Measurements from ENCODE around the gene RIBC2. TPM values are rescaled to one million over a fixed set of nuclear protein-coding genes. Genes with fewer than 3 reads are reported as not detected.
A peak's percentile ranks its signal among the peaks of the same experiment; 100 is the strongest.
"Not testable (repeated sequence)": the region's sequence is repeated elsewhere in the genome, so short reads cannot be mapped to it uniquely, and the experiment has no call there.

The RIBC2 gene, protein sequence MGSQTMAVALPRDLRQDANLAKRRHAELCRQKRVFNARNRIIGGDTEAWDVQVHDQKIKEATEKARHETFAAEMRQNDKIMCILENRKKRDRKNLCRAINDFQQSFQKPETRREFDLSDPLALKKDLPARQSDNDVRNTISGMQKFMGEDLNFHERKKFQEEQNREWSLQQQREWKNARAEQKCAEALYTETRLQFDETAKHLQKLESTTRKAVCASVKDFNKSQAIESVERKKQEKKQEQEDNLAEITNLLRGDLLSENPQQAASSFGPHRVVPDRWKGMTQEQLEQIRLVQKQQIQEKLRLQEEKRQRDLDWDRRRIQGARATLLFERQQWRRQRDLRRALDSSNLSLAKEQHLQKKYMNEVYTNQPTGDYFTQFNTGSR
- 8.6 TPM for polyA plus RNA-seq (2012; ENCODE audit: insufficient read depth, insufficient read length)

- peak; percentile 89 for DNase-seq (ENCODE audit: low read depth, low spot score)
- peak within 1 kb of the TSS; percentile 65 for H3K4me3 ChIP-seq (ENCODE audit: low read length)
These were observed at the start of gene RIBC2, which contains the start of gene SMC1B for GRCh38 chr22:45413368-45414211. Gene RIBC2, plus strand, starts transcription at chr22:45413693. Its CDS starts 194 bp downstream, at chr22:45413887. Gene SMC1B, minus strand, starts transcription at chr22:45413599. Its CDS starts 32 bp downstream, at chr22:45413567.

DNA sequence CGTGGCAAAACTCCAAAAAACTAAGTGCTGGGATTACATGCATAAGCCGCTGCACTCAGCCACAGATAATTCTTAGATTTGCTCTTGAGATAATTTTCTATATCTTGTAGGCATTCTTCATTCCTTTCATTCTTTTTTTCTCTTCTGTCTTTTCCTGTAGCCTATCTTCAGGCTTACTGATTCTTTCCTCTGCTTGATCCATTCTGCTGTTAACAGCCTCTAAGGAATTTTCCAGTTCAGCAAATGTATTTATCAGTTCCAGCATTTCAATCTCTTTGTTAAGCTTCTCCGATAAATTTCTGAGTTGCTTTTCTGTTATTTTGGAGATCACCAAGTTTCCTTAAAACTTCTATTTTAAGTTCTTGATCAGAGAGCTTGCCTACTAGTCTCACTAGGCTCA, 46.8 kb upstream of the RIBC2 start:
- no peak for DNase-seq (ENCODE audit: low read depth, low spot score)
- H3K4me3 ChIP-seq (ENCODE audit: low read length), result no peak overlapping the region

- DNase-seq (ENCODE audit: low read depth, low spot score); H3K4me3 ChIP-seq (ENCODE audit: low read length): not testable (repeated sequence)
These were observed 39.9 kb upstream of the RIBC2 start for GRCh38 chr22:45373592-45373991.

GRCh38 chr22:45376009-45376408, 37.5 kb upstream of the RIBC2 start:
- no peak overlapping the region for H3K4me3 ChIP-seq (ENCODE audit: low read length)
- no peak for DNase-seq (ENCODE audit: low read depth, low spot score)

- no peak for DNase-seq (ENCODE audit: low read depth, low spot score)
- H3K4me3 ChIP-seq (ENCODE audit: low read length), result no peak overlapping the region
These were observed 36.8 kb upstream of the RIBC2 start for GRCh38 chr22:45376703-45377102.

GRCh38 chr22:45381348-45381747, 32.1 kb upstream of the RIBC2 start:
- no peak for DNase-seq (ENCODE audit: low read depth, low spot score)
- H3K4me3 ChIP-seq (ENCODE audit: low read length), result no peak overlapping the region

DNA sequence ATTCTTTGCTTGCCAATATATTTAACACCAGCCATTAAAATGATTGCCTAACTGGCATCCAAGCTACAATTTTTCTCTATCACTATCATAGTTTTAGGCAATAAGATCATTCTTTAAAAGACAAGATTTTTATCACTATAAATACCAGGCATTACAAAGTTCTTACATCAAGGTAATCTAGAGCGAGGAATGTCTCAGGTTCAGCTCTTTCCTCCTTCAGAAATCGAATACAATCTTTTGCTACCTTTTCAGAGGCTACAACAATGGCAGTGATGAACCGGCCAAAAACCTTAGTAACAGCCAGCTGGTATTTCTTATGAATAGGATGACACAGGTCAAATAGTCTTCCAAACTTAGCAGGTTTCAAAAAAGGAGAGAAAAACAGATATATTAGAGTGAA, 23.9 kb upstream of the RIBC2 start:
- no peak for DNase-seq (ENCODE audit: low read depth, low spot score)

GRCh38 chr22:45397806-45398205, 15.7 kb upstream of the RIBC2 start:
- no peak overlapping the region for H3K4me3 ChIP-seq (ENCODE audit: low read length)
- DNase-seq (ENCODE audit: low read depth, low spot score), result no peak

More for the DNA sequence above, 23.9 kb upstream of the RIBC2 start:
- no peak overlapping the region for H3K4me3 ChIP-seq (ENCODE audit: low read length)

GRCh38 chr22:45398214-45398613, 15.3 kb upstream of the RIBC2 start:
- H3K4me3 ChIP-seq (ENCODE audit: low read length), result no peak overlapping the region
- DNase-seq (ENCODE audit: low read depth, low spot score), result no peak

DNA sequence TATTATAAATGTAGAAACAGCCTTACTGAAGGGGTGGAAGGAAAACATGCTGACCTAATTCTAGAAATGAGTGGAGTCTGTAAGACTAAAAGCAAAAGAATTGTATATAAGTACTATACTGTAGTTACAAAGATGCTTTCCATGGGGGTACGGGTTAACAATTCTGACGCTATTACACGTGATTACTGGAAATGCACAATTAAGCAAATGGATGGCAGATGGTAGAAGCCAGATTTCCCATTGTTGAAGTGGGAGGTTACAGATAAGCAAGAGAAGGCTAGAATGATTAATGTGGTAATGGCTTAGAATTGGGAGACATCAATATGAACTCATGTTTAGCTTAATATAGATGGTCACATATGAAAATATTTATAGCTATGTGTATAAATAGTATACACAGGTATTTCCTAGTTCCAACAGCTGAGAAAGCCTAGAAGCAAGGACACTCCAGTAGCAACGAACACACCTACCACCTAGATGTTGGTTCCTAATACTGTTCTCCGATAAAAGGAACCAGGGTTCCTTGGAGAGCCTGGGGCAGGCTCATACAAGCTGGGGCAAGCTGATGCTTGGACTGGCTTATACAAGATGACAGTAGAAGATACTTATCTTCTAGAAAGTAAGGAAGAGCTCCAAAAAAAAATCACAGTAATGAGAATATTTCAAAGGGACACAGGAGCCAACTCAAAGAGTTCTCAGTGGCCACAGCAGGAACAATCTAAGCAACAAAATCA, 13.6 kb upstream of the RIBC2 start:
- no peak for DNase-seq (ENCODE audit: low read depth, low spot score)
- H3K4me3 ChIP-seq (ENCODE audit: low read length), result no peak overlapping the region

GRCh38 chr22:45402466-45402985, 11.0 kb upstream of the RIBC2 start:
- DNase-seq (ENCODE audit: low read depth, low spot score), result no peak
- no peak overlapping the region for H3K4me3 ChIP-seq (ENCODE audit: low read length)

DNA sequence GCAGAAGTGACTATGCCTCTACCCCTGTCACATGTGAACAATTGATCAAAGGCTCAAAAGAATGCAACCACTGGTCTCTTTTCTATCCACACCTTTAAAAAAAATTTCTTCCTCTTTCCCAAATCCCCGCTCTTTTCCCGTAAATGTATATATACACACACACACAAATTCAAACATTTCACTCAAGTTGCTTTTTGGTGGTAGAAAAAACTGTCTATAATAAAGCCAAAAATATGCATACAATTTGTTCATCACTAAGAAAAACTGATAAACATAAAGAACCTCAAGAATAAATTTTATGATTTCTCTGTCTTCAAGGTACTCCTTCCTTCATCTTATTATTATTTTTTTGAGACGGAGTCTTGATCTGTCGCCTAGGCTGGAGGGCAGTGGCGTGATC, 5.7 kb upstream of the RIBC2 start:
- no peak for DNase-seq (ENCODE audit: low read depth, low spot score)

GRCh38 chr22:45413013-45413367, 503 bp upstream of the RIBC2 start:
- DNase-seq (ENCODE audit: low read depth, low spot score), result no peak
- peak overlapping the region; percentile 65 for H3K4me3 ChIP-seq (ENCODE audit: low read length)

More for the DNA sequence above, 5.7 kb upstream of the RIBC2 start:
- no peak overlapping the region for H3K4me3 ChIP-seq (ENCODE audit: low read length)

DNA sequence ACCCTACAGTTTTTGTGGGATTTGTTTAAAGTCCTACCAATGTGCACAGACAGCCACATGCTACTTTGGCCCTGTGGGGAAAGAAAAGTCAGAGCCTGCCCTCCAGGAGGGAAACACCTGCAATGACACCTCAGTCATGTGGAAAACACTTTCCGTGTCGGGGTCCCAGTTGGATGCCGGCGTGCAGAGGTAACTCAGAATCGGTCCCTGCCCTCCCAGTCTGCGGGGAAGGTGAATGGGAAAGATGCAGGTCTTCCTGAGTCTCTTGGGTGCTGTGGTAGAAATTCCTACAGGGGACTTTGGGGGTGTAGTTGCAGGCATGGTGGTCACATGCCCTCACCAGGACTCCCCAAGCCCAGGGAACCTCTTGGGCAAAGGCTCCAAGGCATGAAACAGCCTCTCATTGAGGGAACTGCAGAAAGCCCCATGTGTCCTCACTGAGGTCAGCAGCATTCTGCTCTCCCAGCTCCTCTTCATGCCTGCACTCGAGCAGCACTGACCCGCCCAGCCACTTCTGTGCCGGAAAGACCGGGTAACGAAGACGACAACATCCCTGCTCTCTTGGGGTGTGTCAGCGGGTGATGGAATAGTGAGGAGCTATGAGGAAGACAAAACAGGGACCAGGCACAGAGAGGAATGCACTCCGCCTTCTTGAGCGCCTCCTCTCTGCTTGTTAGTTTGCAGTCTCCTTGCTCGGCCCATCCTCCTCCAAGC, 4.7 kb downstream of the RIBC2 start:
- no peak overlapping the region for H3K4me3 ChIP-seq (ENCODE audit: low read length)
- DNase-seq (ENCODE audit: low read depth, low spot score), result no peak

- DNase-seq (ENCODE audit: low read depth, low spot score), result no peak
- no peak overlapping the region for H3K4me3 ChIP-seq (ENCODE audit: low read length)
These were observed 5.3 kb downstream of the RIBC2 start for GRCh38 chr22:45418770-45419138.

DNA sequence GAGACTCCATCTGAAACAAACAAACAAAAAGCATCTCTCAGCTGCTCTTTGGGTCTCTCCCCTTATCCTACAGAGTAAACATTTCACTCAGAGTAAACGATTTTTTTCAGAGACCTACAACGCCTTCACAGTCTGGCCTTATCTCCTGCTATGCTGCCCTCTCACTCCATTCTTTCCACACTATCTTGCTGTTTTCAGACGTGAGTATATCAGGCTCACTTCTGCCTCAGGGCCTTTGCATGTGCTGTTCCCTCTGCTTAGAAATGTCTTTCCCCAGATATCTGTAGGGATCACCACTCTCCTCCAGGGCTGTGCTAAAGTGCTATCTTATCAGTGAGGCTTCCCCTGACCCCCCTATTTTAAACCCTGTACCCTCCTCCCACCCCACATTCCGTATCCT, 6.5 kb downstream of the RIBC2 start:
- DNase-seq (ENCODE audit: low read depth, low spot score), result no peak
- H3K4me3 ChIP-seq (ENCODE audit: low read length), result no peak overlapping the region

- no peak overlapping the region for H3K4me3 ChIP-seq (ENCODE audit: low read length)
- DNase-seq (ENCODE audit: low read depth, low spot score), result no peak
These were observed 7.0 kb downstream of the RIBC2 start for GRCh38 chr22:45420539-45420938.

GRCh38 chr22:45421349-45422055, 8.0 kb downstream of the RIBC2 start:
- no peak for DNase-seq (ENCODE audit: low read depth, low spot score)
- no peak overlapping the region for H3K4me3 ChIP-seq (ENCODE audit: low read length)
